ENCODE data around the gene SEMA4C.

Gene SEMA4C

DNA sequence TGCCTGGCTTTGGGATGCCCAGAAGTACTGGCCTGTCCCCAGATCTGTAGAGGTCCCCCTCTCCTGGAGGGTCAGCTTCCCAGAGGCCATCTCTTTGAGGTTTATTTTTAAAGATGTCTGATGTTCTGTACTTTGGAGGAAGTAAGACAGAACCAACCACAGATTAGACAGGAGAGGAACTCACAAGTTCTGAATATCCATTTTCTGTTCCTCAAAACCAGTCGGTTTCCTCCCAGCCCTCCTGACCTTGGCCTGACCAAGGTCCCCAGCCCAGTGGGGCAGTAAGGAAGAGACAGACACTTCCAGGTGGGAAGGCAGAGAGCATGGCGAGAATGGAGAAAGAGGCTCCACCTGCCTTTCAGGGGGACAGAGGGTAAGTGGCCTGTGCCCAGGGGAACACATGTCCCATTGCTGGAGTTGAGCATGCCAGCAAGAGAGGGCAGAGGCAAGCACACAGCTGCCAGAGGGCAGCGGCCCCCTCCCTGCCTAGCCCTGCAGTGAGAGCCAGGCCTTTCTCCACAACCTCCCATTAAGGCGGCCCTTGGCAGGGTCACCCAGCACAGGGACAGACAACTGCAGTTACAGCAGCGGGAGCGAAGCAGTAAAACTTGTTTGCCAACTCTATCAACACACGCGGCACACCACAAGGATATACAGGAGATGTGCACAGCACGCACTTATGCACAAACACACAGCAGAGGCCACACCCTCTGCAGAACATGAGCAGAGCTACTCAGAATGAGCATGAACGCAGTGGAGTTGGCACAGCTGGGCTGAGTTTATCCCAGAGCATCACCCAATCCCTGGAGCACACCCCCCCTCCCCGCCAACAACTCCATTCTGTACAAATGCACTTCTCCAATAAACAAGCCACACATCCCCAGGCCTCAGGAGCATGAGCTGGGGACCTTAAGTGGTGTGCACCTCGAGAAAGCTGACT lies 18.5 kb upstream of the SEMA4C start:
- Histone ChIP-seq H3K36me3 (replicated peaks; ENCODE audit: low read depth, low read length) (no peaks in the 10 kb centered on the region), H3K9me3 (ENCODE audit: insufficient read depth, low read length) (no peaks in the 10 kb centered on the region), H3K27ac (ENCODE audit: low read length) (peak overlapping the region; percentile 25), H3K79me2 (ENCODE audit: low read length) (no peaks in the 10 kb centered on the region), H3K4me2 (ENCODE audit: low read length) (peak overlapping the region; percentile 48), H2AFZ (ENCODE audit: low read depth, low read length) (no peak overlapping the region), H3K4me1 (ENCODE audit: low read length) (peaks cover 28% of the 10 kb centered on the region), H4K20me1 (ENCODE audit: insufficient read depth, low read length) (no peaks in the 10 kb centered on the region), H3K9ac (ENCODE audit: low read length) (no peak overlapping the region), H3K4me3 (ENCODE audit: low read length) (no peak overlapping the region), H3K27me3 (ENCODE audit: low read depth, low read length) (no peaks in the 10 kb centered on the region; the same call in 1 of the 2 replicates)
- TF ChIP-seq, protein P1, sequence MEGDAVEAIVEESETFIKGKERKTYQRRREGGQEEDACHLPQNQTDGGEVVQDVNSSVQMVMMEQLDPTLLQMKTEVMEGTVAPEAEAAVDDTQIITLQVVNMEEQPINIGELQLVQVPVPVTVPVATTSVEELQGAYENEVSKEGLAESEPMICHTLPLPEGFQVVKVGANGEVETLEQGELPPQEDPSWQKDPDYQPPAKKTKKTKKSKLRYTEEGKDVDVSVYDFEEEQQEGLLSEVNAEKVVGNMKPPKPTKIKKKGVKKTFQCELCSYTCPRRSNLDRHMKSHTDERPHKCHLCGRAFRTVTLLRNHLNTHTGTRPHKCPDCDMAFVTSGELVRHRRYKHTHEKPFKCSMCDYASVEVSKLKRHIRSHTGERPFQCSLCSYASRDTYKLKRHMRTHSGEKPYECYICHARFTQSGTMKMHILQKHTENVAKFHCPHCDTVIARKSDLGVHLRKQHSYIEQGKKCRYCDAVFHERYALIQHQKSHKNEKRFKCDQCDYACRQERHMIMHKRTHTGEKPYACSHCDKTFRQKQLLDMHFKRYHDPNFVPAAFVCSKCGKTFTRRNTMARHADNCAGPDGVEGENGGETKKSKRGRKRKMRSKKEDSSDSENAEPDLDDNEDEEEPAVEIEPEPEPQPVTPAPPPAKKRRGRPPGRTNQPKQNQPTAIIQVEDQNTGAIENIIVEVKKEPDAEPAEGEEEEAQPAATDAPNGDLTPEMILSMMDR (IDR thresholded peaks at IDR 0.05; ENCODE audit: low read depth, low read length), result no peak
- no peak for TF ChIP-seq EZH2phosphoT487 (IDR thresholded peaks at IDR 0.05; ENCODE audit: low read depth)

DNA sequence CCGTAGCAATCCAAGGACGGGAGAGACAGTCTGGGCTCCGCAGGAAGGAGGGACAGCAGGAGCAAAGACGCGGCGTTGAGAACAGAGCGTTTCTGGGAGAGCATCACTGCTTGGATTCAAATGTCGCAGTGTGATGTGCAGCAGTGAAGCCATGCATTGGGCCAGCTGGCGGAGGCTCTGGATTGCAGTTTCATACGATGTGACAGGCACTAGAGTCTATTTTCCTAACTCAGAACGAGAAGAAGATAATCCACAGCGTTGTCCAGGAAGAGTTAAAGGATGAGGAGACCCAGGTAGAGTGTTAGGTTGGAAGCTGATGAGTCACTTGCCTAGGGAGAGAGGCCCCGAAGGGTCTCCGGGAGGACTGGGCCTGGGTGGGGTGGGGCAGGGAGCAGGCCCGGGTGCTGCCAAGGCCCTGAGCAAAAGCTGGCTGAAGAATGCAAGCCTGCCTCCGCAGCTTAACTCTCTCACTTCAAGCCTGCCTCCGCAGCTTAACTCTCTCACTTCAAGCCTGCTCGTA lies 17.7 kb upstream of the SEMA4C start:
- peaks cover 28% of the 10 kb centered on the region for H3K4me1 ChIP-seq (ENCODE audit: low read length)
- H3K4me3 ChIP-seq (ENCODE audit: low read length), result no peak overlapping the region
- no peaks in the 10 kb centered on the region for H3K36me3 ChIP-seq (replicated peaks; ENCODE audit: low read depth, low read length)
- no peaks in the 10 kb centered on the region for H3K9me3 ChIP-seq (ENCODE audit: insufficient read depth, low read length)
- TF ChIP-seq EZH2phosphoT487 (IDR thresholded peaks at IDR 0.05; ENCODE audit: low read depth), result no peak
- TF ChIP-seq, protein P1 (IDR thresholded peaks at IDR 0.05; ENCODE audit: low read depth, low read length), result no peak
- H3K4me2 ChIP-seq (ENCODE audit: low read length), result peak overlapping the region; percentile 48
- H3K9ac ChIP-seq (ENCODE audit: low read length), result no peak overlapping the region
- no peaks in the 10 kb centered on the region for H3K79me2 ChIP-seq (ENCODE audit: low read length)
- H3K27ac ChIP-seq (ENCODE audit: low read length), result peak overlapping the region; percentile 25
- H4K20me1 ChIP-seq (ENCODE audit: insufficient read depth, low read length), result no peaks in the 10 kb centered on the region
- H2AFZ ChIP-seq (ENCODE audit: low read depth, low read length), result no peak overlapping the region
- no peaks in the 10 kb centered on the region; the same call in 1 of the 2 replicates for H3K27me3 ChIP-seq (ENCODE audit: low read depth, low read length)

DNA sequence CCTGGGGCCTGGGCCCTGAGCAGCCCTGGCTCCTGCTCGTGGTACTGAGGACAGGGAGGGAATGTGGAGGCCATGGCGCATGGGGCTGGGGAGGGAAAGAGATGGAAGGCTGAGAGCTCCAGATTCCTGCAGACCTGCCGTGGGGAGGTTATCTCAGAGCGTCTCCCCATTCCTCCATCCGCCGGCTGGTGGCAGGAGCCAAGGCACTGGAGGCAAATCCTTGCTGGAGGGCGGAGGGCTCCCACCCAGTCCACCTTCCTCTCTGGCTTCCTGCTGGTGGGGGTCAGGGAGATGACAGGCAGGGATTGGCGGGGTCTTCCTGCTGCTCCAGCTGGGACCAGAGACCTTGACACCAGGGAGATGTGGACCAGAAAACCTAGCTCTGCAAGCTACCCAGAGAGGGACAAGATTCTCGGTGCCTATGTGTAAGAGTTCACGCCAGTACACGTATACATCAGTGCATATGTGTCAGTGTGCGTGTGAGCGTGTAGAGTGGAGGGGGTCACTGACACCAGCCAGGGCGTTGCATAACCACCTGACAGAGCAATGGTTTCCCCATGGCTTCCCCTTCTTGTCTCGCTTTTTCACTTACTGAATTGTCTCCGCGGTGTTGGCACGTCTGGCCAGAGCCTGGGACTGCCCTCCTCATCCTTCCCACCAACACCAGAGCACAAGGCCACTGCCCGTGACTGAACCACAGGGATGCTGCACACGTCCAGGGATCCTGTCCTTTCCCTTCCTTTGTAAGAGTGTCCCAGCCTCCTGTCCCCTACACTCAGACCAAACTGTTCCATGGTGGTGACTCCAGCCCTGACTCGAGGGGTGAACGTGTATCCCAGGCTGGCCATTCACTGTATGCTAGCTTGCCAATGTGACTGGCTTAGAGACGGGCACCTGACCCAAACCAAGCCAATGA lies 15.8 kb upstream of the SEMA4C start:
- H3K4me1 ChIP-seq (ENCODE audit: low read length), result peaks cover 38% of the 10 kb centered on the region
- H3K27me3 ChIP-seq (ENCODE audit: low read depth, low read length), result no peaks in the 10 kb centered on the region; the same call in 1 of the 2 replicates
- H3K9ac ChIP-seq (ENCODE audit: low read length), result no peak overlapping the region
- no peak overlapping the region for H2AFZ ChIP-seq (ENCODE audit: low read depth, low read length)
- H3K4me2 ChIP-seq (ENCODE audit: low read length), result peak overlapping the region; percentile 16
- no peaks in the 10 kb centered on the region for H4K20me1 ChIP-seq (ENCODE audit: insufficient read depth, low read length)
- H3K4me3 ChIP-seq (ENCODE audit: low read length), result no peak overlapping the region
- no peaks in the 10 kb centered on the region for H3K9me3 ChIP-seq (ENCODE audit: insufficient read depth, low read length)
- TF ChIP-seq, protein P1 (IDR thresholded peaks at IDR 0.05; ENCODE audit: low read depth, low read length), result no peak
- no peak for TF ChIP-seq EZH2phosphoT487 (IDR thresholded peaks at IDR 0.05; ENCODE audit: low read depth)
- H3K79me2 ChIP-seq (ENCODE audit: low read length), result no peaks in the 10 kb centered on the region
- H3K27ac ChIP-seq (ENCODE audit: low read length), result no peak overlapping the region
- H3K36me3 ChIP-seq (replicated peaks; ENCODE audit: low read depth, low read length), result no peaks in the 10 kb centered on the region

All from OCI-LY3 (cell line).